ENCODE measurements around the gene NFASC. TPM values are rescaled to one million over a fixed set of nuclear protein-coding genes. Genes with fewer than 3 reads are reported as not detected.

The NFASC gene
- total RNA-seq, 1 donor from 2014 or later: 29.6 TPM

- H3K4me2 ChIP-seq (ENCODE audit: low read length): peak overlapping the region; percentile 26
- no peaks in the 10 kb centered on the region for H4K20me1 ChIP-seq (ENCODE audit: insufficient read depth, low read length)
- H3K4me3 Mint-ChIP-seq (ENCODE audit: unreplicated experiment): no peak overlapping the region
- H3K4me1 ChIP-seq (ENCODE audit: insufficient read depth, low read length): peaks cover 27% of the 10 kb centered on the region
- no peaks in the 10 kb centered on the region for H3K79me2 ChIP-seq (ENCODE audit: insufficient read depth, low read length)
- no peaks in the 10 kb centered on the region for H3K36me3 ChIP-seq (ENCODE audit: insufficient read depth, low read length)
- no peak overlapping the region for H3K27ac ChIP-seq (ENCODE audit: low read depth, low read length)
- peaks cover 2% of the 10 kb centered on the region for H3K9me3 Mint-ChIP-seq (ENCODE audit: unreplicated experiment)
- no peak overlapping the region for H3K4me3 ChIP-seq (ENCODE audit: insufficient read depth, low read depth, low read length)
- no peaks in the 10 kb centered on the region for H3K27me3 ChIP-seq (ENCODE audit: insufficient read depth, low read length)
- peaks cover 18% of the 10 kb centered on the region for H3K4me1 Mint-ChIP-seq (ENCODE audit: low read depth, unreplicated experiment)
- H3K9ac ChIP-seq (ENCODE audit: low read length): no peak overlapping the region
- H3K27ac Mint-ChIP-seq (ENCODE audit: unreplicated experiment): no peak overlapping the region
- H3K36me3 Mint-ChIP-seq (ENCODE audit: low read depth, unreplicated experiment): peaks cover 11% of the 10 kb centered on the region
- DNase-seq (ENCODE audit: low read depth): no peak
- H2AFZ ChIP-seq (ENCODE audit: low read depth, low read length): peak overlapping the region; percentile 11
- H3K27me3 Mint-ChIP-seq (ENCODE audit: low read depth, unreplicated experiment): peaks cover 20% of the 10 kb centered on the region
- no peaks in the 10 kb centered on the region for H3K9me3 ChIP-seq (ENCODE audit: insufficient read depth, low read depth, low read length)
- no peak for TF ChIP-seq CTCF (IDR thresholded peaks at IDR 0.05; ENCODE audit: insufficient read depth, low read depth, low read length)
- TF ChIP-seq EZH2 (IDR thresholded peaks at IDR 0.05; ENCODE audit: insufficient read depth, low read length): no peak
- no peak for FAIRE-seq
These were observed 123.6 kb downstream of the NFASC start for GRCh38 chr1:204994086-204994862.

- H3K4me2 ChIP-seq (ENCODE audit: low read length): no peak overlapping the region
- no peak overlapping the region for H3K27ac ChIP-seq (ENCODE audit: low read depth, low read length)
- Mint-ChIP-seq H3K27me3 (ENCODE audit: low read depth, unreplicated experiment) (peaks cover 28% of the 10 kb centered on the region), H3K4me3 (ENCODE audit: unreplicated experiment) (no peak overlapping the region), H3K36me3 (ENCODE audit: low read depth, unreplicated experiment) (peaks cover 13% of the 10 kb centered on the region), H3K4me1 (ENCODE audit: low read depth, unreplicated experiment) (peaks cover 12% of the 10 kb centered on the region), H3K9me3 (ENCODE audit: unreplicated experiment) (peaks cover 2% of the 10 kb centered on the region), H3K27ac (ENCODE audit: unreplicated experiment) (no peak overlapping the region)
- H3K36me3 ChIP-seq (ENCODE audit: insufficient read depth, low read length): no peaks in the 10 kb centered on the region
- TF ChIP-seq EZH2 (IDR thresholded peaks at IDR 0.05; ENCODE audit: insufficient read depth, low read length): no peak
- no peak for TF ChIP-seq CTCF (IDR thresholded peaks at IDR 0.05; ENCODE audit: insufficient read depth, low read depth, low read length)
- H3K9me3 ChIP-seq (ENCODE audit: insufficient read depth, low read depth, low read length): no peaks in the 10 kb centered on the region
- no peaks in the 10 kb centered on the region for H3K27me3 ChIP-seq (ENCODE audit: insufficient read depth, low read length)
- H3K4me1 ChIP-seq (ENCODE audit: insufficient read depth, low read length): peaks cover 18% of the 10 kb centered on the region
- DNase-seq (ENCODE audit: low read depth) (no peak), FAIRE-seq (no peak)
- no peak overlapping the region for H3K4me3 ChIP-seq (ENCODE audit: insufficient read depth, low read depth, low read length)
- no peaks in the 10 kb centered on the region for H4K20me1 ChIP-seq (ENCODE audit: insufficient read depth, low read length)
- H3K79me2 ChIP-seq (ENCODE audit: insufficient read depth, low read length): no peaks in the 10 kb centered on the region
- H2AFZ ChIP-seq (ENCODE audit: low read depth, low read length): no peak overlapping the region
- no peak overlapping the region for H3K9ac ChIP-seq (ENCODE audit: low read length)
These were observed 126.3 kb downstream of the NFASC start for GRCh38 chr1:204996981-204997380.

Data from astrocyte (in vitro differentiated cells and primary cell).